Kidney (tissue), 14 donors: ENCODE data around the gene TRPC6. TPM values are rescaled to one million over a fixed set of nuclear protein-coding genes. Genes with fewer than 3 reads are reported as not detected.

Source experiments
- DNase-seq, 5 donors: peaks; one replicate each; pipeline ENCODE4 v3.0.0-alpha.2; 2013 to 2020
- FAIRE-seq: peaks from 2 replicates; lab custom pipeline; 2012; peaks lifted over from hg19 to GRCh38; lab: Jason Lieb, UNC
- H3K27ac ChIP-seq, 2 donors: one replicate each; pipeline ENCODE4 v1.7.0; 2013; ENCODE audit warnings: low read depth in 2 of 2, low read length in 2 of 2, inconsistent platforms in 1 of 2
- H3K27me3 ChIP-seq: one replicate; pipeline ENCODE4 v1.7.1; 2013; ENCODE audit warnings: low read length, inconsistent platforms; ENCODE audit not compliant: control insufficient read depth, insufficient read depth
- H3K36me3 ChIP-seq, 3 donors: one replicate each; pipeline versions ENCODE4 v1.7.0 to v1.7.1; 2013; ENCODE audit warnings: low read length in 3 of 3, control low read depth in 1 of 3, inconsistent platforms in 1 of 3; ENCODE audit not compliant: insufficient read depth in 3 of 3, control insufficient read depth in 2 of 3
- H3K4me1 ChIP-seq, 3 donors: one replicate each; pipeline versions ENCODE4 v1.7.0 to v1.7.1; 2013; ENCODE audit warnings: low read length in 3 of 3, inconsistent platforms in 1 of 3, low read depth in 1 of 3; ENCODE audit not compliant: control insufficient read depth in 2 of 3, insufficient read depth in 2 of 3
- H3K4me3 ChIP-seq, 3 donors: one replicate each; pipeline versions ENCODE4 v1.7.0 to v1.8.1; 2013; ENCODE audit warnings: low read length in 3 of 3, control low read depth in 1 of 3, inconsistent platforms in 1 of 3
- H3K9ac ChIP-seq, 3 donors: one replicate each; pipeline versions ENCODE4 v1.7.0 to v1.7.1; 2013; ENCODE audit warnings: low read length in 3 of 3, control low read depth in 1 of 3, inconsistent platforms in 1 of 3
- H3K9me3 ChIP-seq, 3 donors: one replicate each; pipeline versions ENCODE4 v1.7.0 to v1.7.1; 2013; ENCODE audit warnings: low read length in 3 of 3, control low read depth in 1 of 3, inconsistent platforms in 1 of 3; ENCODE audit not compliant: control insufficient read depth in 2 of 3, insufficient read depth in 1 of 3
- intact Hi-C: fragments of 100-400 bp; cut with DNase I; formaldehyde crosslinking; loops from one replicate; pipeline ENCODE4 v1.11.1; 2022
- polyA plus RNA-seq: library from polyadenylated mRNA; stranded (reverse); fragments of 350-450 nt; fragmentation: Illumina TruSeq; extraction: RNeasy Lipid Tissue Mini Kit (QIAGEN cat#74804); gene quantifications from one replicate; pipeline ENCODE4 v1.2.3, GENCODE V29; 2014; ENCODE audit warnings: low read depth, low replicate concordance; ENCODE audit not compliant: insufficient read depth
- total RNA-seq: library from RNA; stranded (reverse); fragmentation: NEBNext Ultra II Directional; extraction: Animal tissue kit (Norgen Biotek cat#: 25700); gene quantifications from one replicate; pipeline ENCODE4 v1.2.1, GENCODE V29; 2021
- TF ChIP-seq, protein P1 (sequence below): IDR thresholded peaks from 3 replicates; pipeline ENCODE4 v1.5.1; 2012; ENCODE audit warnings: mild to moderate bottlenecking, moderate library complexity, borderline replicate concordance; ENCODE audit not compliant: insufficient read depth; ENCODE audit errors: extremely low read depth
- donor health status: control.
- donor health status: control.
- donor health status: control.
- donor health status: control.
- donor health status: control.
- donor health status: DM: yes; HTN: yes; CAD: no.
- donor health status: Normal renal cell carcinoma (clear cell type).

The TRPC6 gene
- total and polyA plus RNA-seq, 2 donors from 2014 or later: 1.3 to 1.4 TPM

GRCh38 chr11:101475699-101476098 is 108.1 kb downstream of the TRPC6 start:
- Histone ChIP-seq H3K9me3 (no peaks in the 10 kb centered on the region), H3K27me3 (no peaks in the 10 kb centered on the region), H3K4me3 (no peak overlapping the region), H3K4me1 (no peaks in the 10 kb centered on the region), H3K9ac (no peak overlapping the region), H3K36me3 (no peaks in the 10 kb centered on the region), H3K27ac (no peak overlapping the region)
- intact Hi-C loops: no loop called here
- DNase-seq (no peak), FAIRE-seq (no peak)
- TF ChIP-seq, protein P1, sequence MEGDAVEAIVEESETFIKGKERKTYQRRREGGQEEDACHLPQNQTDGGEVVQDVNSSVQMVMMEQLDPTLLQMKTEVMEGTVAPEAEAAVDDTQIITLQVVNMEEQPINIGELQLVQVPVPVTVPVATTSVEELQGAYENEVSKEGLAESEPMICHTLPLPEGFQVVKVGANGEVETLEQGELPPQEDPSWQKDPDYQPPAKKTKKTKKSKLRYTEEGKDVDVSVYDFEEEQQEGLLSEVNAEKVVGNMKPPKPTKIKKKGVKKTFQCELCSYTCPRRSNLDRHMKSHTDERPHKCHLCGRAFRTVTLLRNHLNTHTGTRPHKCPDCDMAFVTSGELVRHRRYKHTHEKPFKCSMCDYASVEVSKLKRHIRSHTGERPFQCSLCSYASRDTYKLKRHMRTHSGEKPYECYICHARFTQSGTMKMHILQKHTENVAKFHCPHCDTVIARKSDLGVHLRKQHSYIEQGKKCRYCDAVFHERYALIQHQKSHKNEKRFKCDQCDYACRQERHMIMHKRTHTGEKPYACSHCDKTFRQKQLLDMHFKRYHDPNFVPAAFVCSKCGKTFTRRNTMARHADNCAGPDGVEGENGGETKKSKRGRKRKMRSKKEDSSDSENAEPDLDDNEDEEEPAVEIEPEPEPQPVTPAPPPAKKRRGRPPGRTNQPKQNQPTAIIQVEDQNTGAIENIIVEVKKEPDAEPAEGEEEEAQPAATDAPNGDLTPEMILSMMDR: no peak

- Histone ChIP-seq H3K9ac (no peak overlapping the region), H3K4me3 (no peak overlapping the region), H3K27me3 (no peaks in the 10 kb centered on the region), H3K4me1 (no peaks in the 10 kb centered on the region), H3K36me3 (no peaks in the 10 kb centered on the region), H3K27ac (no peak overlapping the region), H3K9me3 (no peaks in the 10 kb centered on the region)
- intact Hi-C loops: no loop called here
- no peak for DNase-seq
- TF ChIP-seq, protein P1: no peak
- FAIRE-seq: no peak
Measured at GRCh38 chr11:101474666-101475065, 109.1 kb downstream of the TRPC6 start.

DNA sequence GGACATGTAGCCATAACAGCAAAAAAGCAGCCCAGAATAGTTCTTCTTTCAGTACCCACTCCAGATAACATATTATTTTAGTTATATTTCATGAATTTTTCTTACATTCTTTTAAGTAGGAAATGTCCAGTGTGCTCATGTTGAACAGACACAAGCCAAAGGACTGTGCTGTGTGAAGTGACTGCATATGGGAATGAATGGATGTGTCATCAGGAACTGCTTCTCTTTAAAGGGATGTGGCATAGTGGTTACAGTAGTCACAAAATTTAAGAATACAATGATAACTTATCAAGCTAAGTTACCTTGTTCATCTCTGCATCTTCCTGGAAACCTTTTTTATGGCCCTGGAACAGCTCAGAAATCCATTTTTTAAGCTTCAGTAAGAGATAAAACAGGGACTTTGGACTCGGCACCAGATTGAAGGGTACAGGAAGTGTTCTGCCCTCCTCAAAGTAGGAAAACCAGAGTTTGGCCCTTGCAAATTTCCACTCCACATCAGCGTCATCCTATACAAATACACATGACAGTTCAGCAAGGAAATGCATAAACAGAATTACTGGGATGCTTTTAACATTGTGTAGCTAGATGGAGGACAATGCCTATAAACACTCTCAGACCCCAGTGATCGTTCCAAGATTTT is 112.8 kb downstream of the TRPC6 start:
- intact Hi-C loops: no loop called here
- H3K36me3 ChIP-seq: no peaks in the 10 kb centered on the region
- FAIRE-seq: no peak
- H3K4me3 ChIP-seq: no peak overlapping the region
- no peak overlapping the region for H3K27ac ChIP-seq
- no peak for DNase-seq
- TF ChIP-seq, protein P1: no peak
- H3K9ac ChIP-seq: no peak overlapping the region
- no peaks in the 10 kb centered on the region for H3K4me1 ChIP-seq
- no peaks in the 10 kb centered on the region for H3K9me3 ChIP-seq
- H3K27me3 ChIP-seq: no peaks in the 10 kb centered on the region

DNA sequence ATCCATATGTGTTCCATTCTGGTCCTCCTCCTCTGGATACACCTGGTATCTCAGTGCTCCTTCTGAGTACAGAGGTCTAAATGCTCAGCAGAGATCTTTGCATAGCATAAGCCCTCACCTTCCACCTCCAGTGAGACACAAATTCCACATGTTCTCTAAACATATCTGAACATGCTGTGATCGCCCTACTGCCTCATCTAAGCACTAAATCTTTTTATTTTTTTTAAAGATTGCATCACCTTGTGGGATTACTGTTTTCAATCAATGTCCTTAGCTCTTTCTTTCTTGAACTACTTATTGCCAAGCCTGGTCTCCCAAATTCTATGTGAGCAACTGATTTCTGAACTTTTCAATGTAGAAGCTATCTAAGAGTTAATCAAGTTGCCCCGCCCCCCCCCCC is 113.4 kb downstream of the TRPC6 start:
- no peaks in the 10 kb centered on the region for H3K9me3 ChIP-seq
- H3K36me3 ChIP-seq: no peaks in the 10 kb centered on the region
- H3K4me3 ChIP-seq: no peak overlapping the region
- no peak overlapping the region for H3K9ac ChIP-seq
- FAIRE-seq (no peak), DNase-seq (no peak)
- no peaks in the 10 kb centered on the region for H3K4me1 ChIP-seq
- intact Hi-C loops: no loop called here
- H3K27me3 ChIP-seq: no peaks in the 10 kb centered on the region
- TF ChIP-seq, protein P1: no peak
- H3K27ac ChIP-seq: no peak overlapping the region
